Activated CD8-positive, alpha-beta memory T cell treated with anti-CD3 and anti-CD28 coated beads for 36 hours (primary cell): Measurements from ENCODE around the gene ESR1. TPM values are rescaled to one million over a fixed set of nuclear protein-coding genes. Genes with fewer than 3 reads are reported as not detected.

ENCODE experiments used
- CTCF ChIA-PET: fragments of 350-600 bp; sonication (Branson Sonifier 250); formaldehyde crosslinking; loops from one replicate; lab custom pipeline; 2021; ENCODE audit warnings: antibody characterized with exemption; lab: Charles Lee
- POLR2A ChIA-PET: fragments of 350-600 bp; sonication (Branson Sonifier 250); formaldehyde crosslinking; loops from one replicate; lab custom pipeline; 2021; ENCODE audit warnings: antibody characterized with exemption; lab: Charles Lee
- total RNA-seq, 2 experiments: library from RNA; stranded (reverse); gene quantifications; one replicate each; pipeline ENCODE4 v1.2.3, GENCODE V29; 2021

ESR1 gene
- total RNA-seq: under 1 TPM; 0.02 to 0.15 TPM

DNA sequence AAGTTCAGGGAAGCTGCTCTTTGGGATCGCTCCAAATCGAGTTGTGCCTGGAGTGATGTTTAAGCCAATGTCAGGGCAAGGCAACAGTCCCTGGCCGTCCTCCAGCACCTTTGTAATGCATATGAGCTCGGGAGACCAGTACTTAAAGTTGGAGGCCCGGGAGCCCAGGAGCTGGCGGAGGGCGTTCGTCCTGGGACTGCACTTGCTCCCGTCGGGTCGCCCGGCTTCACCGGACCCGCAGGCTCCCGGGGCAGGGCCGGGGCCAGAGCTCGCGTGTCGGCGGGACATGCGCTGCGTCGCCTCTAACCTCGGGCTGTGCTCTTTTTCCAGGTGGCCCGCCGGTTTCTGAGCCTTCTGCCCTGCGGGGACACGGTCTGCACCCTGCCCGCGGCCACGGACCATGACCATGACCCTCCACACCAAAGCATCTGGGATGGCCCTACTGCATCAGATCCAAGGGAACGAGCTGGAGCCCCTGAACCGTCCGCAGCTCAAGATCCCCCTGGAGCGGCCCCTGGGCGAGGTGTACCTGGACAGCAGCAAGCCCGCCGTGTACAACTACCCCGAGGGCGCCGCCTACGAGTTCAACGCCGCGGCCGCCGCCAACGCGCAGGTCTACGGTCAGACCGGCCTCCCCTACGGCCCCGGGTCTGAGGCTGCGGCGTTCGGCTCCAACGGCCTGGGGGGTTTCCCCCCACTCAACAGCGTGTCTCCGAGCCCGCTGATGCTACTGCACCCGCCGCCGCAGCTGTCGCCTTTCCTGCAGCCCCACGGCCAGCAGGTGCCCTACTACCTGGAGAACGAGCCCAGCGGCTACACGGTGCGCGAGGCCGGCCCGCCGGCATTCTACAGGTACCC lies at the start of gene ESR1:
TSS of gene ESR1 (plus strand) at position 170 of the 858 bp plus-strand sequence. CDS start at position 401, 231 bp downstream.
- ChIA-PET CTCF (no interaction called here), POLR2A (no interaction called here)

GRCh38 chr6:151760486-151760885 lies 47.0 kb upstream of the ESR1 start:
- ChIA-PET CTCF (no interaction called here), POLR2A (no interaction called here)

- ChIA-PET CTCF (no interaction called here), POLR2A (no interaction called here)
Measured at GRCh38 chr6:151761851-151762250, 45.6 kb upstream of the ESR1 start.

- POLR2A ChIA-PET: no interaction called here
- CTCF ChIA-PET: no interaction called here
Measured at GRCh38 chr6:151762817-151763216, 44.7 kb upstream of the ESR1 start.

GRCh38 chr6:151763303-151763702 lies 44.2 kb upstream of the ESR1 start:
- ChIA-PET CTCF (no interaction called here), POLR2A (no interaction called here)

- POLR2A ChIA-PET: no interaction called here
Measured at GRCh38 chr6:151763938-151764680, 43.4 kb upstream of the ESR1 start.

GRCh38 chr6:151765444-151765886 lies 42.0 kb upstream of the ESR1 start:
- POLR2A ChIA-PET: no interaction called here
- CTCF ChIA-PET: interaction anchor here (0.6 to 0.9 kb wide), 2 partner anchors 85 to 359 kb away, joined by 3 read pairs; no protein-coding TSS in a partner anchor

More at GRCh38 chr6:151763938-151764680, 43.4 kb upstream of the ESR1 start:
- CTCF ChIA-PET: no interaction called here

- CTCF ChIA-PET: no interaction called here
Measured at GRCh38 chr6:151772446-151772845, 35.0 kb upstream of the ESR1 start.

DNA sequence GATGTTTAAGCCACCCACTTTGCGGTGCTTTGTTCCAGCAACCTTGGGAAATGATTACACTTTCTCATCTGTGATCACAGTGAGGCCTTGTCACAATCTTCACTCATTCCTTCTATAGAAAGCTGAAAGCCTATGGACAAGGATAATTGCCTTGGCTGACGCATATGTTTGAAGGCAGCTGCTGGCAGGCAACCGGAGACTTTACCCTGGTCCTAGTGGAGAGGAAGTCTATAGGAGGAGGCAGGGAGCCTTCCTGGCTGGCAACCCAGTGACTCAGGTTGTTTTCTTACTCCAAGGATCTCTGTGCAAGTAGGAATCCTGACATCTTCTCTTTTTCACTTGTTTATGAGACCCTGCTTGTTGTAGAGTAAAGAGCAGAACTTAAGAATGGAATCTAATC lies 34.1 kb upstream of the ESR1 start:
- POLR2A ChIA-PET: no interaction called here

More at GRCh38 chr6:151772446-151772845, 35.0 kb upstream of the ESR1 start:
- POLR2A ChIA-PET: no interaction called here

DNA sequence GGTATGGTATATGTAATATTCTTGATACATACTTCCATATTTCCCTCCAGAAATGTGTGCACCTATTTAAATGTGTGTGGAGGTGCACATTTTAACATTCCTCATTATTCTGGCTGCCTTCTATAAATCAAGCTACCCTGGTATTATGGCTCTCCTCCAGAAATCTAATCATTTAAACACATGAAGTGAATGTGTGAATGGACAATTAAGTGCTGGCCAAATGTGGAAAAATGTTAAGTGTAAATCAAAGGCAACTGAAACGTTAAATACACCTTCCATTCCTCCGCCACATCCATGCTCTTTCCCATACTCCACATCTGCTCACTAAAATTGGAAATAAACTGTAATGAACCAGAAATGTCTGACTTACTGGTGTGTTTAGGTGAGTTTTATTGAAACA lies 24.9 kb upstream of the ESR1 start:
- POLR2A ChIA-PET: no interaction called here
- CTCF ChIA-PET: no interaction called here

More for the DNA sequence above, 34.1 kb upstream of the ESR1 start:
- CTCF ChIA-PET: no interaction called here

DNA sequence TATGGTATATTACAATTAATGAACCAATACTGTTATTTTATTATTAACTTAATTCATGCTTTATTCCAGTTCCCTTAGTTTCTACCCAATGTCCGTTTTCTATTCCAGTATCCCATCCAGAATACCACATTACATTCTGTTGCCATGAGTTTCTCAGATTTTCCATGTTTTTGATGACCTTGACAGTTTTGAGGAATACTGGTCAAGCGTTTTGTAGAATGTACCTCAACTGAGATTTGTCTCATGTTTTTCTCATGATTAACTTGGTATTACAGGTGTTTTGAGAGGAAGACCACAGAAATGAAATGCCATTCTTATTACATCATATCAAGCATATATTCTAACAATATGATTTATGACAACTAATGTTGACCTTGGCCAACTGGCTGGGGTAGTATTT lies 23.8 kb upstream of the ESR1 start:
- POLR2A ChIA-PET: no interaction called here
- CTCF ChIA-PET: no interaction called here

DNA sequence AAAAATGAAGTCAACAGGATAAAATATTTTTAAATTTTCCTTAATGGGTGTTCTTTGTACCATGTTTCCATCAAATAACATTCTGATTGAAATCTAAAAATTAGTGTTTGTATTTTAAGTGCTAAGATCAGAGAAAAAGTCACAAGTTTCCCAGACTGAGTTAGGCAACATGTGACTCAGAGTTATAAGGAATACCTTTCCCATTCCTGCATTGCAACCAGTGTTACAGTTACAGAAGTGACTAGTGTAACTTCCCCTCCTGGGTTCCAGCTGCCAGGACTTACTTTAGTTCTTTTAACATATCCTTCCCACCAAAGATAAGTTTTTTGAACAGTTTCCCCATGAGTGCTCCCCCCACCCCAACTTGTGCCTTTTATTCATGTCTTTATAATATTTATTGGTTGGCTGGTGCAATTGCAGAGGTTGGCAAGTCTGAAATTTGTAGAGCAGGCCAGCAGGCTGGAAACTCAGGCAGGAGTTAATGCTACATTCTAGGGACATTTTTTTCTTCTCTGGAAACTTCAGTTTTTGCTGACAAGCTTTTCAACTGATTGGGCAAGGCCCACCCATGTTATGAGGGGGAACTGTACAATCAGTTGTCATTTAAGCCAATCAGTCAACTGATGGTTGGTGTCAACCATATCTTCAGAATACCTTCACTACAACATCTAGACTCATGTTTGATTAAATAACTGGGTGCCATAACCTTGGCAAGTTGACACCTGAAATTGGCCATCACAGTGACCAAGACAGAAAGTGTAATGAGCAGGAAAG lies 22.9 kb upstream of the ESR1 start:
- ChIA-PET POLR2A (no interaction called here), CTCF (no interaction called here)

DNA sequence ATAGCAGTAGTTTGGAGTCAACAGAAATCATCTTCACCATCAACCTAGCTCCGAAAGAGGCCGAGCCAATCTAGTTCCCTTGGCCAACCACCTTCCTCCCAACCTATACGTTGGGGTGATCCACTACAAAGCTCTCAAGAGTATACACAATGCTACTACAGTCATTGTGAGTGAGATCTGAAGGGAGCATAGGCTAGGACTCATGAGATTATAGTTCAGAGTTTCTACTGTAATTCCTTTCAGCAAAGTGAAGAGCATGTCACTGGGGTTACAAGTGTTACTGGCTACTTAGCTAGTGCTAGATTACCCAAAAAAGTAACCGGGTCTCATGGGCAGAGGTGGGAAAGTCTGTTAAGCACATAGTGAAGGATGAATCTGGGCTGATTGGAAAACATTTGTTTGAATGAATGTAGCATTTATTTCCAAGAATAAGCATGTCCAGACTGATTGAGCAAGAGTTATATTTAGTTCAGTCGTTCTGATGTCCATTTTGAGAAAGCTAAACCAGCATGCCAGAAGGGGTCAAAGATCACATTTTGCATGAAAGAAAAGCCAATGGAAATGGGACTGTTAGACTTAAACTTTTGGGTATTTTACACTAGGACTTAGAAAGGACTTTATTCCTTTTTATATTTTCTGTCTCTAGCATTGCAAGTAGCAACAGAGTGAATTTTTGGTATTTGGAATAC lies 10.5 kb upstream of the ESR1 start:
- CTCF ChIA-PET: no interaction called here
- POLR2A ChIA-PET: no interaction called here

DNA sequence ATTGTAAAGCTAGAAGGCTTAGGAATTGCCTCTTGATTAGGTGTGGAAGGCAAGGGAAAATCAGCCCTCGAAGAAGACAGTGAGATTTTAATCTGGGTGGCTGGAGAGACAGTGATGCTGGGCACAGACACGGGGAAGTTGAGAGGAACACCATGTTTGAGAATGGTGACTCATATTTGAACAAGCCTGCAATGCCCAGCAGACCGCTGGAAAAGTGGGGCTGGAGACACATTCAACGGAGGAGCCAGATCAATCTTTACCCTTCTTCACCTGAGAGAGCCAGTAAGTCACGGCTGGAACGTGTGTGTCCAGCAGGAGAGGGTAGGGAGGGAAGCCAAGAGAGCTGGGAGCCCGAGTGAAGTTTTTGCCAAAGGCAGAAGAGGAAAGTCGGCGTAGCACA lies 3.7 kb upstream of the ESR1 start:
- POLR2A ChIA-PET: no interaction called here
- CTCF ChIA-PET: no interaction called here

DNA sequence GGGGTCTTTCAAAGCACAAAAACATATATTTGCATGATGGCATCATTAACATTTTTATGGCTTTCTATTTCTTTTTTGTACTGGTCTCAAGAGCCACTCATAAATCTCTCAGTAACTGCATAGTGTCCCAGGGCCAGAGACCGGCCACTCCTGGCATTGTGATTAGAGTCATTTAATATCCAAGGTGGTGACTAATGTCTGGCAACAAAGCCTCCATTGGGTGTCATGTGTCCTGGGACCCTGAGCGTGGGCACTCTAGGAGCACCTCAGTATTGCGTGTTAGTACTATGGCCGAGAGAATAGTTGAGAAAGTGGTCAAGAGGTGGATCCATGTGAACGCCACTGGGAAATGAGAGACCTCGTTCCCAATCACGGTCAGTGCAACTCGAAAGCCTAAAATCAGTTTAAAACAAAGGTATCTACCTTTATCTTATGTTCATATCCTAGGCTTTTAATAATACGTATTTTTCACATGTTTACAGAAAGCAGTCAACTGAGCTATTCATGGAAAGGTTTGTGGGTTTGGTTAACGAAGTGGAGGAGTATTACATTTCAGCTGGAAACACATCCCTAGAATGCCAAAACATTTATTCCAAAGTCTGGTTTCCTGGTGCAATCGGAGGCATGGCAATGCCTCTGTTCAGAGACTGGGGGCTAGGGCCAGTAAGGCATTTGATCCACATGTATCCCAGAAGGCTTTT lies 2.7 kb upstream of the ESR1 start:
- ChIA-PET CTCF (no interaction called here), POLR2A (no interaction called here)

DNA sequence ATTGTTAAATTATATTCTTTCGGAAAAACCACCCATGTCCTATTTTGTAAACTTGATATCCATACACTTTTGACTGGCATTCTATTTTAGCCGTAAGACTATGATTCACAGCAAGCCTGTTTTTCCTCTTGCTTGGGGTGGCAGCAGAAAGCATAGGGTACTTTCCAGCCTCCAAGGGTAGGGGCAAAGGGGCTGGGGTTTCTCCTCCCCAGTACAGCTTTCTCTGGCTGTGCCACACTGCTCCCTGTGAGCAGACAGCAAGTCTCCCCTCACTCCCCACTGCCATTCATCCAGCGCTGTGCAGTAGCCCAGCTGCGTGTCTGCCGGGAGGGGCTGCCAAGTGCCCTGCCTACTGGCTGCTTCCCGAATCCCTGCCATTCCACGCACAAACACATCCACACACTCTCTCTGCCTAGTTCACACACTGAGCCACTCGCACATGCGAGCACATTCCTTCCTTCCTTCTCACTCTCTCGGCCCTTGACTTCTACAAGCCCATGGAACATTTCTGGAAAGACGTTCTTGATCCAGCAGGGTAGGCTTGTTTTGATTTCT lies 2.1 kb upstream of the ESR1 start:
- ChIA-PET CTCF (no interaction called here), POLR2A (no interaction called here)

- CTCF ChIA-PET: no interaction called here
Measured at GRCh38 chr6:151806757-151807512, 547 bp upstream of the ESR1 start.

More at GRCh38 chr6:151806757-151807512, 547 bp upstream of the ESR1 start:
- POLR2A ChIA-PET: no interaction called here
